Measurements from ENCODE around the gene ERBB4.

DNA sequence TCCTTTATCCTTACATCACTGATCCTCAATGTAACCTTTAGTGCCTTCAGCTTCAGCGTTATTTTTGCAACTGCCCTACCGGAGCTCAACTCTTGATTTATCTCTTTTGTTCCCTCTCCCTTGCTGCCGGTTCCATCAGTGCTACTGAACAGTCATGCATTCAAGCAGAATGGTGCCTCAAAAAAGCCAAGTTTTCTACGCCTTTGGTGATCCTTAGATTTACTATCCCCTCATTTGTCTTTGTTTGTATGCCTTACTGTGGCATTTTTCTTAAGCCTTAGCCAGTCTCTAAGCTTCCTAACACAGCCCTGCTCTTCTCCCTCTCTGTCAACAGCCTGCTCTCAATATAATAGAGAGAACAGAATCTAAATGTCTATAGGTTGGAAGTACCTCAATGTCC, 1134.5 kb downstream of the ERBB4 start:
- TF ChIP-seq ZNF8 (CRISPR knock-in tag; IDR thresholded peaks at IDR 0.05) (no peak), ZFP30 (CRISPR knock-in tag; IDR thresholded peaks at IDR 0.05) (no peak), PATZ1 (CRISPR knock-in tag; IDR thresholded peaks at IDR 0.05; ENCODE audit: borderline replicate concordance) (no peak), ZFP3 (CRISPR knock-in tag; IDR thresholded peaks at IDR 0.05) (no peak), SNAI2 (CRISPR knock-in tag; IDR thresholded peaks at IDR 0.05) (no peak), ZNF565 (CRISPR knock-in tag; conservative IDR thresholded peaks at IDR 0.05; ENCODE audit: low read depth) (no peak), POU6F1 (CRISPR knock-in tag; IDR thresholded peaks at IDR 0.05; ENCODE audit: borderline replicate concordance, low read depth) (no peak), BACH2 (CRISPR knock-in tag; IDR thresholded peaks at IDR 0.05; ENCODE audit: borderline replicate concordance) (no peak)
- TF ChIP-seq, protein P1, sequence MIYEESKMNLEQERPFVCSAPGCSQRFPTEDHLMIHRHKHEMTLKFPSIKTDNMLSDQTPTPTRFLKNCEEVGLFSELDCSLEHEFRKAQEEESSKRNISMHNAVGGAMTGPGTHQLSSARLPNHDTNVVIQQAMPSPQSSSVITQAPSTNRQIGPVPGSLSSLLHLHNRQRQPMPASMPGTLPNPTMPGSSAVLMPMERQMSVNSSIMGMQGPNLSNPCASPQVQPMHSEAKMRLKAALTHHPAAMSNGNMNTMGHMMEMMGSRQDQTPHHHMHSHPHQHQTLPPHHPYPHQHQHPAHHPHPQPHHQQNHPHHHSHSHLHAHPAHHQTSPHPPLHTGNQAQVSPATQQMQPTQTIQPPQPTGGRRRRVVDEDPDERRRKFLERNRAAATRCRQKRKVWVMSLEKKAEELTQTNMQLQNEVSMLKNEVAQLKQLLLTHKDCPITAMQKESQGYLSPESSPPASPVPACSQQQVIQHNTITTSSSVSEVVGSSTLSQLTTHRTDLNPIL (CRISPR knock-in tag; IDR thresholded peaks at IDR 0.05; ENCODE audit: low read depth) = no peak
- TF ChIP-seq, protein P2, sequence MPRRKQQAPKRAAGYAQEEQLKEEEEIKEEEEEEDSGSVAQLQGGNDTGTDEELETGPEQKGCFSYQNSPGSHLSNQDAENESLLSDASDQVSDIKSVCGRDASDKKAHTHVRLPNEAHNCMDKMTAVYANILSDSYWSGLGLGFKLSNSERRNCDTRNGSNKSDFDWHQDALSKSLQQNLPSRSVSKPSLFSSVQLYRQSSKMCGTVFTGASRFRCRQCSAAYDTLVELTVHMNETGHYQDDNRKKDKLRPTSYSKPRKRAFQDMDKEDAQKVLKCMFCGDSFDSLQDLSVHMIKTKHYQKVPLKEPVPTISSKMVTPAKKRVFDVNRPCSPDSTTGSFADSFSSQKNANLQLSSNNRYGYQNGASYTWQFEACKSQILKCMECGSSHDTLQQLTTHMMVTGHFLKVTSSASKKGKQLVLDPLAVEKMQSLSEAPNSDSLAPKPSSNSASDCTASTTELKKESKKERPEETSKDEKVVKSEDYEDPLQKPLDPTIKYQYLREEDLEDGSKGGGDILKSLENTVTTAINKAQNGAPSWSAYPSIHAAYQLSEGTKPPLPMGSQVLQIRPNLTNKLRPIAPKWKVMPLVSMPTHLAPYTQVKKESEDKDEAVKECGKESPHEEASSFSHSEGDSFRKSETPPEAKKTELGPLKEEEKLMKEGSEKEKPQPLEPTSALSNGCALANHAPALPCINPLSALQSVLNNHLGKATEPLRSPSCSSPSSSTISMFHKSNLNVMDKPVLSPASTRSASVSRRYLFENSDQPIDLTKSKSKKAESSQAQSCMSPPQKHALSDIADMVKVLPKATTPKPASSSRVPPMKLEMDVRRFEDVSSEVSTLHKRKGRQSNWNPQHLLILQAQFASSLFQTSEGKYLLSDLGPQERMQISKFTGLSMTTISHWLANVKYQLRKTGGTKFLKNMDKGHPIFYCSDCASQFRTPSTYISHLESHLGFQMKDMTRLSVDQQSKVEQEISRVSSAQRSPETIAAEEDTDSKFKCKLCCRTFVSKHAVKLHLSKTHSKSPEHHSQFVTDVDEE (CRISPR knock-in tag; IDR thresholded peaks at IDR 0.05) = no peak

Data from SK-N-SH treated with all-trans-retinoic acid at 6 μM for 48 hours (cell line).